Measurements from ENCODE around the gene MAML3.

Gene MAML3

GRCh38 chr4:140003876-140004548 lies 150.0 kb downstream of the MAML3 start:
- DNase-seq (ENCODE audit: low read depth in 2 of 2): no peak

GRCh38 chr4:140000232-140000631 lies 153.8 kb downstream of the MAML3 start:
- DNase-seq (ENCODE audit: low read depth in 2 of 2): no peak

GRCh38 chr4:139988863-139989765 lies 164.9 kb downstream of the MAML3 start:
- DNase-seq (ENCODE audit: low read depth in 2 of 2): peak; percentile 21 to 58

- DNase-seq (ENCODE audit: low read depth in 2 of 2): no peak
These were observed 166.5 kb downstream of the MAML3 start for GRCh38 chr4:139987502-139987850.

GRCh38 chr4:139986689-139987501 lies 167.1 kb downstream of the MAML3 start:
- DNase-seq (ENCODE audit: low read depth in 2 of 2): no peak

GRCh38 chr4:139986106-139986505 lies 167.9 kb downstream of the MAML3 start:
- DNase-seq (ENCODE audit: low read depth in 2 of 2): no peak

GRCh38 chr4:139985401-139985800 lies 168.6 kb downstream of the MAML3 start:
- DNase-seq (ENCODE audit: low read depth in 2 of 2): no peak

- DNase-seq (ENCODE audit: low read depth in 2 of 2): no peak
These were observed 169.5 kb downstream of the MAML3 start for GRCh38 chr4:139984471-139984870.

- DNase-seq (ENCODE audit: low read depth in 2 of 2): no peak
These were observed 175.3 kb downstream of the MAML3 start for GRCh38 chr4:139978692-139979091.

- no peak for DNase-seq (ENCODE audit: low read depth in 2 of 2)
These were observed 176.0 kb downstream of the MAML3 start for GRCh38 chr4:139977838-139978609.

GRCh38 chr4:139975830-139976272 lies 178.1 kb downstream of the MAML3 start:
- no peak for DNase-seq (ENCODE audit: low read depth in 2 of 2)

GRCh38 chr4:139973616-139974015 lies 180.4 kb downstream of the MAML3 start:
- no peak for DNase-seq (ENCODE audit: low read depth in 2 of 2)

GRCh38 chr4:139973015-139973414 lies 181.0 kb downstream of the MAML3 start:
- DNase-seq (ENCODE audit: low read depth in 2 of 2): no peak

GRCh38 chr4:139972305-139972704 lies 181.7 kb downstream of the MAML3 start:
- no peak for DNase-seq (ENCODE audit: low read depth in 2 of 2)

- DNase-seq (ENCODE audit: low read depth in 2 of 2): no peak
These were observed 182.9 kb downstream of the MAML3 start for GRCh38 chr4:139971111-139971510.

- no peak for DNase-seq (ENCODE audit: low read depth in 2 of 2)
These were observed 184.2 kb downstream of the MAML3 start for GRCh38 chr4:139969635-139970266.

- DNase-seq (ENCODE audit: low read depth in 2 of 2): no peak
These were observed 185.2 kb downstream of the MAML3 start for GRCh38 chr4:139968831-139969230.

- DNase-seq (ENCODE audit: low read depth in 2 of 2): no peak
These were observed 187.6 kb downstream of the MAML3 start for GRCh38 chr4:139966383-139966782.

GRCh38 chr4:139965789-139966188 lies 188.2 kb downstream of the MAML3 start:
- no peak for DNase-seq (ENCODE audit: low read depth in 2 of 2)

GRCh38 chr4:139963708-139964107 lies 190.3 kb downstream of the MAML3 start:
- DNase-seq (ENCODE audit: low read depth in 2 of 2): no peak

- no peak for DNase-seq (ENCODE audit: low read depth in 2 of 2)
These were observed 191.8 kb downstream of the MAML3 start for GRCh38 chr4:139962130-139962684.
